ENCODE results near the gene ITM2B. TPM values are rescaled to one million over a fixed set of nuclear protein-coding genes. Genes with fewer than 3 reads are reported as not detected.

ITM2B gene
- polyA plus RNA-seq, 3 donors: 154 to 538 (median 387) TPM

Other genes starting within 250 kb of the ITM2B start
- gene SUCLA2, start 231.9 kb upstream of the ITM2B start, polyA plus RNA-seq: 10 to 100 TPM; 23.4 to 63.5 (median 42.5) TPM
- 10 to 100 TPM in 2 of 3 donors, 1 to 10 TPM in 1; 8.0 to 19.9 (median 11.2) TPM for gene NUDT15, start 195.5 kb upstream of the ITM2B start, polyA plus RNA-seq
- gene MED4, start 138.1 kb upstream of the ITM2B start, polyA plus RNA-seq: 10 to 100 TPM; 24.6 to 68.5 (median 44.6) TPM
- gene RB1, start 70.5 kb downstream of the ITM2B start, polyA plus RNA-seq: 10 to 100 TPM in 2 of 3 donors, 1 to 10 TPM in 1; 5.7 to 16.8 (median 13.2) TPM
- gene LPAR6, start 179.9 kb downstream of the ITM2B start, polyA plus RNA-seq: 10 to 100 TPM in 2 of 3 donors, 1 to 10 TPM in 1; 5.2 to 26.3 (median 24.0) TPM